ENCODE data around the gene PML. TPM values are rescaled to one million over a fixed set of nuclear protein-coding genes. Genes with fewer than 3 reads are reported as not detected.

Gene PML
- total RNA-seq, 1 donor from 2014 or later = 22.3 TPM

GRCh38 chr15:73982222-73982962, 12.1 kb upstream of the PML start:
- intact Hi-C loops (cut with DNase I) = no loop called here
- DNase-seq (ENCODE audit: missing footprints) (peak; percentile 91), ATAC-seq (peak; percentile 90)

GRCh38 chr15:73983211-73983727, 11.2 kb upstream of the PML start:
- peak; percentile 60 for ATAC-seq
- intact Hi-C loops (cut with DNase I) = no loop called here
- no peak for DNase-seq (ENCODE audit: missing footprints)

GRCh38 chr15:73983773-73984172, 10.7 kb upstream of the PML start:
- no peak for DNase-seq (ENCODE audit: missing footprints)
- intact Hi-C loops (cut with DNase I) = no loop called here
- ATAC-seq = no peak

- intact Hi-C loops (cut with DNase I) = no loop called here
- no peak for ATAC-seq
- no peak for DNase-seq (ENCODE audit: missing footprints)
These were observed 10.1 kb upstream of the PML start for GRCh38 chr15:73984208-73984979.

- ATAC-seq = no peak
- no peak for DNase-seq (ENCODE audit: missing footprints)
- intact Hi-C loops (cut with DNase I) = no loop called here
These were observed 9.2 kb upstream of the PML start for GRCh38 chr15:73985101-73985873.

DNA sequence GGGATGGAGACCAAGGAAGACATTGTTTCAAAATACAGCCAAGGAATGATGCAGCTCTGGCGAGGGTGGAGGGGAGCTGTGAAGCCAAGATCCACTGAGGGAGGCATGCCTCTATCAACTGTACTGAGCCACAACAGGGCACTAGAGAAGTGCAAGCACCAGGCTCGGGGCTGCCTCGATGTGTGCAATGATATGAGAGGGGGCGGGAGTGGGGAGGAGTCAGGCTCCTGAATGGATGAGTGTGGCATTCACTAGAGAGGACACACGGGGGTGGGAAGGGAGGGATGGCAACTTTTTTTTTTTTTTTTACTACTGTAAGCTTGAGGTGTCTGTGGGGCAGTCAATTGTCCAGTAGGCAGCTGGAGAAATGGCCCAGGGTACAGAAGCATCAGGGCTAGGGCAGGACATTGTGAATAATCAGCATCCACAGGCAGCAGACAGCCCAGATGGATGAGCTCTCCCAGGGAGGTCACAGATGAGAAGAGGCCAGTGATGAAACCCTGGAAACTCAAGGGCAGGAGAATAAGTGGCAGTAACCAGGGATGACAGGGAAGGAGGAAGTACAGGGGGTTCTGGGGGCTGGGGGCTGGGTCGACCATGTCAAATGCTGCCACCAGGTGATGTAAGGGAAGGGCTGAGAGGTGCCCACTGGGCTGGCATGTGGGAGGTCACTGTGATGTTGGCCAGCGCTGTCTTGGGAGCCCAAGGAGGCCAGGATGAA, 8.3 kb upstream of the PML start:
- intact Hi-C loops (cut with DNase I) = no loop called here
- no peak for ATAC-seq

DNA sequence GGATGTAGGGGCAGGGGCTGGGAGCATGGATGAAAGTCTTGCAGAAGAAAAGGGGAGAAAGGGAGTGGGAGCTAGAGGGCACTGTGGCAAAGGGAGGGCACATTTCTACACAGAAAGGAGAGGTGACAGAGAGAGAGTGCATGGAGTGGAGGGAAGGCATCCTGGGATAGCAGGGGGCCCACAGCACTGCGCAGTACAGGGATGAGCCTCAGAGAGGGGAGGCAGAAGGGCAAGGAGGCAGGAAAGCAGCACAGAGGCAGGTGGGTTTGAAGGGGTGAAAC, 7.8 kb upstream of the PML start:
- intact Hi-C loops (cut with DNase I) = no loop called here
- no peak for DNase-seq (ENCODE audit: missing footprints)
- no peak for ATAC-seq

More for the DNA sequence above, 8.3 kb upstream of the PML start:
- no peak for DNase-seq (ENCODE audit: missing footprints)

GRCh38 chr15:73987250-73987649, 7.3 kb upstream of the PML start:
- no peak for ATAC-seq
- intact Hi-C loops (cut with DNase I) = no loop called here

GRCh38 chr15:73987681-73988444, 6.7 kb upstream of the PML start:
- ATAC-seq = no peak
- intact Hi-C loops (cut with DNase I) = no loop called here
- no peak for DNase-seq (ENCODE audit: missing footprints)

More at GRCh38 chr15:73987250-73987649, 7.3 kb upstream of the PML start:
- no peak for DNase-seq (ENCODE audit: missing footprints)

DNA sequence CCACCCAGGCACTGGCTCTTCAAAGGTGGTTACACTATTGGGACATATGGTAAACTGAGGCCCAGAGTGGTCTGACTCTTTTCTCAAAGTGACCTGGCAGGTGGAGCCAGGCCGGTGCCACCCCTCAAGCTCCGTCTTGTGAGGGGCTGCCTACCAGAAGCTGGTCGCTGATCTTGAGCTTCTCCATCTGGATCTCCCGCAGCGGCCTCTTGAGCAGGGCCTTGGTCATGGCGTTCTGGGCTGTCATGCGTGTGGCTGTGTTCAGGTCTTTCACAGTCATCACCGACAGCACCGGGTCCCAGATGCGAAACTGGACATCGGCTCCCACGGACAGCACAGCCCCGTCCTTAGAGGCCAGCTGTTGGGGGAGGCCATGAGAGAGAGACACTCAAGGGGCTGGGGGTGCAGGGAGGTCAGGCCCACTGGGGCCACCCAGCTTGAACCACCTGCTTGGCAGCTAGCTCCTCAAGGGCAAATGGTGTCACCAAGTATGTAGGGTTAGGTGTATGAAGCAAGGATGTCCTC, 6.0 kb upstream of the PML start:
- ATAC-seq = no peak
- DNase-seq (ENCODE audit: missing footprints) = no peak
- intact Hi-C loops (cut with DNase I) = no loop called here

DNA sequence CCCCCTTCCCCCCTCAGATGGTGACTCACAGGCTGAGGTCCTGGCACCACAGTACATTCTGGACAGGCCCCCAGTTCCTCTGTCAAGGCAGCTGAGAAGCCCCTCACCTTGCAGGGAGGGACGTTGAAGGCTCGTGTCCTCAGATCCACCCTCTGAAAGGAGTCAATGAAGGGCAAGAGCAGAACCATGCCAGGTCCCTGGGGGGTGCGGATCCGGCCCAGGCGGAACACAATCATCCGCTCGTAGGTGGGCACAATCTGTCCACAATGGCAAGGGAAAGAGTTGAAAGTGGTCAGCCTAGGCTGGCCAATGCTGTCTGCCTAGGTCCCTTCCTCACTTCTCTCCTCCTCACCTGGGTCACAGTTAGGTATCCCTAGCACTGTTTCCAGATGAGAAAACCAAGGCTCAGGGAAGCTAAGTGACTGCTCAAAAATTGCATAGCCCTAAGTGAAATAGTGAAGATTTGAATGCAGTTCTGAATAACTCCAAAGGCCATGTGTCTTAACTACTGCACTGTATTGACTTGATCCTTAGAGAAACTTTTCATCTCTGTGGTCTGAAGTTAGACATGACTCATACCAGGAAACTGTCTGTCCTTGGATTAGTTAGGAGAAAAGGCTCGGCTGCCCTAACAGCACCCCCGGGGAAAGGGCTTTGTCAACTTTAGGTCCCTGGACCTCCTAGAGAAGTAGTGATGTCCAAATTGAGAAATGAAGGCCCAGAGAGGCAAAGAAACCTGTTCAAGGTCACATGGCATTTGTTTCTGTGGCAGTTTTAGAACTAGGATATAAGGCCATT, 5.3 kb upstream of the PML start:
- intact Hi-C loops (cut with DNase I) = no loop called here
- ATAC-seq = no peak

DNA sequence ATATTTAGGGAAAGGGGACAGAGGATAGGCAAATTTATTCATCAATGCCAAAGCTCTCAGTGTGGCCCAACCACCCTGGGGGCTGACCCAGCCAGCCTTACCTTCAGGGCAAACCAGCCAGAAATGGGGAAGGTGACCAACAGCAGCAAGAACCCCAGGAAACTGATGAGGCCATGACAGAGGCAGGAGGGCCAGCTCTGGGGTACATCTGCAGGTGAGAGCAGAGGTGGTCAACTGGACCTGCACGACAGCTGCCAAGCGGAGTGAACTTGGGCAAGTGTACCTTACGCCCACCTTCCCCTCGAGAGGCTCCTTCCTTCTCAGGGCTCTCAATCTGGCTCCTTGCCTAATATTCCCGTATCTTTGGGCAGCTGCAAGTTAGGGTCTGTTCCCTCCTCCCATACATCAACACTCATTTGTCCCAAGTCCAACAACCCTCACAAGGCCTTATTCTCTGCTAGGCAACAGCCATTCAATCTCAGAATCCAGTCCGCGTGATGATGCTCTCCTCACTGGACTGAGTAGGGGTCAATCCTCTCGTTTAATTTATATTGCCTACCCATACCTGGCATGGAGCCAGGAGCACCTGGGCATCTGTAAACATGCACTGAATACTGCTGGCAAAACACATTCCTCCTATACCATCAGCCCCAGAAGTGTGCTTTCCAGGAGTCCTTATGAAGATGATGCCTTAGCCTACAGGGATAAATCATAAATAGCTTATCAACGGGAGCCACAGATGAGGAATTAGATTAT, 4.1 kb upstream of the PML start:
- intact Hi-C loops (cut with DNase I) = loop anchor here (5.0 kb wide), 1 partner anchor 57 kb away; no protein-coding TSS in a partner anchor
- no peak for ATAC-seq
- DNase-seq (ENCODE audit: missing footprints) = no peak

More for the DNA sequence above, 5.3 kb upstream of the PML start:
- no peak for DNase-seq (ENCODE audit: missing footprints)

GRCh38 chr15:73991260-73991659, 3.3 kb upstream of the PML start:
- DNase-seq (ENCODE audit: missing footprints) (peak; percentile 92), ATAC-seq (peak; percentile 78)
- intact Hi-C loops (cut with DNase I) = loop anchor here (5.0 kb wide), 1 partner anchor 56 kb away; no protein-coding TSS in a partner anchor

DNA sequence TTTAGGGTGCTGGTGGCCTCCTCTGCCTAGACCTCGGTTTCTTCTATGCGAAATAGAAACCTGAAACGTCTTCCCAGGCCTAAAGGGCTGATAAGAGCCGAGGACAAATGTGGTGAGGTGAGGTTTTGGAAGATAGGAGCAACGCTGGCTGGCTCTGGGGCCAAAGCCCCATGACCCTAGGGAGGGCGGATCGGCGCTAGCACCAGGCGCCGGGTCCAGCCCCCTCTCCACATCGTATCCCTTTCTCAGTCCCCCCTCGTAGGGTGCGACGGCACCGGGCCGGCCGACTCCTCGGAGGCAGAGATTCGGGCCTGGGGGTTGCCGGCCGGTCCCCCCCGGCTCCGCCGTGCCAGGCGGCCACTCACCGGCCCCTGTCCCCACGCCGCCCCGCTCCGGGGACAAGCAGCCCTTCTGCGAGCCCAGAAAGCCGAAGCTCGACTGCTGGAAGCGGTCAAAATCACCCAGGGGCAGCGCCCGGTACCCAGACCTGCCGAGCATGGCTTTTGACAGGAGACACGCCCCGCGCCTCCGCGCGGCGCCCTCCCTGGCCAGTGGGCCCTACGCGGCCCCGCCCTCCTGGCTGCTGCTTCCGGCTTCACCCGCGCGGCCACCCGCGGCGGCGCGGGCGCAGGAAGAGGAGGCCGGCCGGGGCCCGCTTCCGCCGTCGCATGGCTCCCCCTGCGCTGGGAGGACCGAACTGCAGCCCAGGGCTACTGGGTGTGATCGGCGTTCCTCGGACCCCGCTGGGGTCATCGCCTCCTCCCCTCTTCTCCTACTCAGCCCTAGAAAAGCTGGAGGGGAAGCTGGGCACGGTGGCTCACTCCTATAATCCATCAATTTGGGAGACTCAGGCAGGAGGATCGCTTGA, 2.6 kb upstream of the PML start, which contains the start of gene STOML1:
Gene STOML1, minus strand, starts transcription at position 570 of the 868 bp plus-strand sequence. Its CDS starts 72 bp downstream, at position 498.
- intact Hi-C loops (cut with DNase I) = loop anchor here (5.0 kb wide), 1 partner anchor 55 kb away; no protein-coding TSS in a partner anchor
- peak; percentile 93 for ATAC-seq

GRCh38 chr15:73992594-73992898, 2.0 kb upstream of the PML start:
- intact Hi-C loops (cut with DNase I) = loop anchor here (5.0 kb wide), 1 partner anchor 55 kb away; no protein-coding TSS in a partner anchor
- ATAC-seq = no peak
- no peak for DNase-seq (ENCODE audit: missing footprints)

More for the DNA sequence above, 2.6 kb upstream of the PML start, which contains the start of gene STOML1:
- peak; percentile 98 for DNase-seq (ENCODE audit: missing footprints)
